PC-9 (cell line): ENCODE results near the gene SLC7A6. TPM values are rescaled to one million over a fixed set of nuclear protein-coding genes. Genes with fewer than 3 reads are reported as not detected.

Experiments used
- BruUV-seq: library from RNA; stranded (reverse); fragments of 400-500 nt; replicated peaks from 2 replicates; lab custom pipeline; 2021; lab: Mats Ljungman, UMichigan
- CTCF ChIA-PET: fragments of 300-600 bp; sonication (Branson Sonifier 250); formaldehyde crosslinking; loops from one replicate; lab custom pipeline; 2022; ENCODE audit warnings: antibody characterized with exemption; lab: Charles Lee
- POLR2A ChIA-PET: fragments of 300-600 bp; sonication (Branson Sonifier 250); formaldehyde crosslinking; loops from one replicate; lab custom pipeline; 2022; ENCODE audit warnings: antibody characterized with exemption; ENCODE audit not compliant: unreplicated experiment; lab: Charles Lee
- DNase-seq, 2 experiments: peaks; one replicate each; pipeline versions ENCODE4 v3.0.0 to v3.0.0-alpha.2; 2015 to 2022; ENCODE audit warnings: mixed read lengths in 1 of 2
- H2AFZ ChIP-seq: fragments of 200-600 bp; sonication (generic); 2 replicates; pipeline ENCODE4 v1.8.1; 2017; ENCODE audit warnings: antibody characterized with exemption
- H3F3A ChIP-seq: fragments of 200-600 bp; sonication (generic); 2 replicates; pipeline ENCODE4 v1.8.1; 2017; ENCODE audit warnings: antibody characterized with exemption, mild to moderate bottlenecking, low read depth; ENCODE audit not compliant: insufficient read depth
- H3K27ac ChIP-seq: fragments of 200-600 bp; sonication (generic); 2 replicates; pipeline ENCODE4 v1.6.1; 2016; ENCODE audit warnings: mixed run types
- H3K27me3 ChIP-seq: fragments of 200-600 bp; sonication (generic); 2 replicates; pipeline ENCODE4 v1.6.1; 2016; ENCODE audit warnings: low read depth, mixed run types; ENCODE audit not compliant: insufficient read depth
- H3K36me3 ChIP-seq: fragments of 200-600 bp; sonication (generic); 2 replicates; pipeline ENCODE4 v1.6.1; 2016; ENCODE audit warnings: low read depth, mixed run types
- H3K4me1 ChIP-seq: fragments of 200-600 bp; sonication (generic); replicated peaks from 2 replicates; pipeline ENCODE4 v1.6.1; 2016; ENCODE audit warnings: mixed run types; ENCODE audit not compliant: insufficient read depth
- H3K4me2 ChIP-seq: fragments of 200-600 bp; sonication (generic); 2 replicates; pipeline ENCODE4 v1.6.1; 2017; ENCODE audit warnings: mixed run types
- H3K4me3 ChIP-seq: fragments of 200-600 bp; sonication (generic); 2 replicates; pipeline ENCODE4 v1.6.1; 2016; ENCODE audit warnings: mixed run types
- H3K79me2 ChIP-seq: fragments of 200-600 bp; sonication (generic); 2 replicates; pipeline ENCODE4 v1.6.1; 2017; ENCODE audit warnings: low read depth, mixed run types
- H3K9me2 ChIP-seq: fragments of 200-600 bp; sonication (generic); 2 replicates; pipeline ENCODE4 v1.8.1; 2017; ENCODE audit warnings: mild to moderate bottlenecking; ENCODE audit not compliant: insufficient read depth
- H3K9me3 ChIP-seq: fragments of 200-600 bp; sonication (generic); 2 replicates; pipeline ENCODE4 v1.8.1; 2016; ENCODE audit warnings: low read depth; ENCODE audit not compliant: insufficient read depth
- H4K20me1 ChIP-seq: fragments of 200-600 bp; sonication (generic); 2 replicates; pipeline ENCODE4 v1.8.1; 2017; ENCODE audit not compliant: insufficient read depth
- EZH2 ChIP-seq: fragments of 200-600 bp; sonication (generic); IDR thresholded peaks from 2 replicates; pipeline ENCODE4 v1.8.0; 2017; ENCODE audit warnings: antibody characterized with exemption, low read depth
- intact Hi-C: fragments of 100-400 bp; cut with micrococcal nuclease; formaldehyde crosslinking; loops from one replicate; pipeline ENCODE4 v1.10.0; 2022; ENCODE audit not compliant: unreplicated experiment
- total RNA-seq: library from RNA; stranded (reverse); gene quantifications from 2 replicates; pipeline ENCODE4 v1.2.3, GENCODE V29; 2021
- TF ChIP-seq, protein P1 (sequence below): fragments of 200-600 bp; sonication (generic); conservative IDR thresholded peaks from 2 replicates; pipeline ENCODE4 v1.6.1; 2017; ENCODE audit warnings: mixed run types, antibody characterized with exemption, mild to moderate bottlenecking, moderate library complexity

SLC7A6 gene
- total RNA-seq, 1 experiment from 2014 or later = 44.7 TPM

DNA sequence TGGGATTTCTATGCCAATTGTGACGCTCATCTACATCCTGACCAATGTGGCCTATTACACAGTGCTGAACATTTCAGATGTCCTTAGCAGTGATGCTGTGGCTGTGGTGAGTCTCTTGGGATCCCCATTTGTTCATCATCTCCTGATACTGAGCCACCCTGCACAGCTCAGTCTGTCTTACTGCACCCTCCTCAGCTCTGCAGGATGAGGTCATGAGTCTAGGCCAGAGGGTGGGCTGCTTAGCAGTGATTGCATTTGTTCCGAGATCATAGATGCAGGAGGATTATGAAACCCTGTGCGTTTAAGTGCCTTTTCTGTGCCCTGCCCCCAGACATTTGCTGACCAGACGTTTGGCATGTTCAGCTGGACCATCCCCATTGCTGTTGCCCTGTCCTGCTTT, 26.9 kb downstream of the SLC7A6 start:
- Histone ChIP-seq H3K27ac (no peak overlapping the region), H3K4me2 (no peak overlapping the region), H3K79me2 (no peaks in the 10 kb centered on the region), H3F3A (no peaks in the 10 kb centered on the region; the same call in 1 of the 2 replicates), H3K9me3 (no peaks in the 10 kb centered on the region), H3K36me3 (0 out of 2 replicates have a peak, but pooled peaks cover 5% of the 10 kb centered on the region), H3K27me3 (no peaks in the 10 kb centered on the region), H2AFZ (no peak overlapping the region), H3K4me3 (no peak overlapping the region), H4K20me1 (peaks cover 12% of the 10 kb centered on the region), H3K4me1 (0 out of 2 replicates have a peak, but pooled peaks cover 7% of the 10 kb centered on the region), H3K9me2 (no peaks in the 10 kb centered on the region)
- no TSS peak for BruUV-seq
- TF ChIP-seq, protein P1, sequence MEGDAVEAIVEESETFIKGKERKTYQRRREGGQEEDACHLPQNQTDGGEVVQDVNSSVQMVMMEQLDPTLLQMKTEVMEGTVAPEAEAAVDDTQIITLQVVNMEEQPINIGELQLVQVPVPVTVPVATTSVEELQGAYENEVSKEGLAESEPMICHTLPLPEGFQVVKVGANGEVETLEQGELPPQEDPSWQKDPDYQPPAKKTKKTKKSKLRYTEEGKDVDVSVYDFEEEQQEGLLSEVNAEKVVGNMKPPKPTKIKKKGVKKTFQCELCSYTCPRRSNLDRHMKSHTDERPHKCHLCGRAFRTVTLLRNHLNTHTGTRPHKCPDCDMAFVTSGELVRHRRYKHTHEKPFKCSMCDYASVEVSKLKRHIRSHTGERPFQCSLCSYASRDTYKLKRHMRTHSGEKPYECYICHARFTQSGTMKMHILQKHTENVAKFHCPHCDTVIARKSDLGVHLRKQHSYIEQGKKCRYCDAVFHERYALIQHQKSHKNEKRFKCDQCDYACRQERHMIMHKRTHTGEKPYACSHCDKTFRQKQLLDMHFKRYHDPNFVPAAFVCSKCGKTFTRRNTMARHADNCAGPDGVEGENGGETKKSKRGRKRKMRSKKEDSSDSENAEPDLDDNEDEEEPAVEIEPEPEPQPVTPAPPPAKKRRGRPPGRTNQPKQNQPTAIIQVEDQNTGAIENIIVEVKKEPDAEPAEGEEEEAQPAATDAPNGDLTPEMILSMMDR = no peak
- no peak for TF ChIP-seq EZH2
- intact Hi-C loops = no loop called here
- CTCF ChIA-PET = no interaction called here
- POLR2A ChIA-PET = no interaction called here
- no peak for DNase-seq

DNA sequence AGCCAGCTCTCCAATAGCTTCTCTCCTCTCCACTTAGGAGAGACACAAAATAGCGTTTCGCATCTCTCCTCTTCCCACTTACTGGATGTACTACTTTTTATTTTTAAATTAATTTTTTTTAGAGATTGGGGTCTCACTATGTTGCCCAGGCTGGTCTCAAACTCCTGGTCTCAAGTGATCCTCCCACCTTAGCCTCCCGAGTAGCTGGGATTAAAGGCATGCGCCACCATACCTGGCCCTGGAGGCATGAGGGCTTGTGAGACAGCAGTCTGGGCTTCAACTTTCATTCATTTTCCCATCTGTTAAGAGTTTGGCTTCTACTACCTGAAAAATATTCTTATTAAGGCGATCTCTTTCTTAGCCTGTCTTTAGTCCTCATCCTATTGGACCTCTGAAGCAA, 28.1 kb downstream of the SLC7A6 start:
- Histone ChIP-seq H4K20me1 (peaks cover 12% of the 10 kb centered on the region), H3K9me3 (no peaks in the 10 kb centered on the region), H3K27me3 (no peaks in the 10 kb centered on the region), H3K4me1 (0 out of 2 replicates have a peak, but pooled peaks cover 7% of the 10 kb centered on the region), H3K4me3 (no peak overlapping the region), H2AFZ (no peak overlapping the region), H3K9me2 (no peaks in the 10 kb centered on the region), H3K27ac (no peak overlapping the region), H3F3A (no peaks in the 10 kb centered on the region; the same call in 1 of the 2 replicates), H3K36me3 (peaks cover 14% of the 10 kb centered on the region; the same call in 1 of the 2 replicates), H3K4me2 (no peak overlapping the region), H3K79me2 (no peaks in the 10 kb centered on the region)
- DNase-seq = no peak
- no TSS peak for BruUV-seq
- ChIA-PET CTCF (no interaction called here), POLR2A (no interaction called here)
- TF ChIP-seq, protein P1 = no peak
- TF ChIP-seq EZH2 = no peak
- intact Hi-C loops = no loop called here

DNA sequence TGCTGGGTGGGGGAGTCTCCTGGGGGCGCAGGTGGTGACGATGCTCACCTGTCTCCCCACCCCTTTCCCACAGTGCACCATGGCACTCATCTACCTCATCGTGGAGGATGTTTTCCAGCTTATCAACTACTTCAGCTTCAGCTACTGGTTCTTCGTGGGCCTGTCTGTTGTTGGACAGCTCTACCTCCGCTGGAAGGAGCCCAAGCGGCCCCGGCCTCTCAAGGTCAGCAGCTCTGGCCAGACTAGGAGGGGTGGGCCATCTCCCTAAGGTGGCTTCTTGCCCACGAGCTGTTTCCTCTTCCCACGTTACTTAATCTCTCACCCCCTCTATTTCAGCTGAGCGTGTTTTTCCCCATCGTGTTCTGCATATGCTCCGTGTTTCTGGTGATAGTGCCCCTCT, 32.0 kb downstream of the SLC7A6 start:
- Histone ChIP-seq H3K4me2 (no peak overlapping the region), H3K9me2 (no peaks in the 10 kb centered on the region), H3F3A (peaks cover 22% of the 10 kb centered on the region; the same call in 1 of the 2 replicates), H3K79me2 (no peaks in the 10 kb centered on the region), H3K4me1 (no peaks in the 10 kb centered on the region), H3K9me3 (no peaks in the 10 kb centered on the region), H2AFZ (no peak overlapping the region), H3K4me3 (no peak overlapping the region), H4K20me1 (peaks cover 21% of the 10 kb centered on the region), H3K27me3 (no peaks in the 10 kb centered on the region), H3K27ac (no peak overlapping the region), H3K36me3 (peaks cover 28% of the 10 kb centered on the region; the same call in 1 of the 2 replicates)
- CTCF ChIA-PET = no interaction called here
- intact Hi-C loops = no loop called here
- BruUV-seq = no TSS peak
- TF ChIP-seq, protein P1 = no peak
- TF ChIP-seq EZH2 = no peak
- DNase-seq = no peak
- POLR2A ChIA-PET = interaction anchor here (0.7 kb wide), 1 partner anchor 147 kb away, joined by 5 read pairs; no protein-coding TSS in a partner anchor
